Panc1 (cell line): Measurements from ENCODE around the gene GGCX. TPM values are rescaled to one million over a fixed set of nuclear protein-coding genes. Genes with fewer than 3 reads are reported as not detected.
A peak's percentile ranks its signal among the peaks of the same experiment; 100 is the strongest.

Source experiments
- ATAC-seq: fragments of 200-7000 bp; cut with Tn5 transposase; 2 replicates; pipeline ENCODE4 v1.9.1; 2020; ENCODE audit warnings: mild to moderate bottlenecking, moderate library complexity
- BruUV-seq: library from RNA; stranded (reverse); fragments of 400-500 nt; replicated peaks from 2 replicates; lab custom pipeline; 2021; lab: Mats Ljungman, UMichigan
- CTCF ChIA-PET: fragments of 300-600 bp; sonication (Branson Sonifier 250); formaldehyde crosslinking; loops from one replicate; lab custom pipeline; 2022; ENCODE audit warnings: antibody characterized with exemption; lab: Charles Lee
- POLR2A ChIA-PET: fragments of 300-600 bp; sonication (Branson Sonifier 250); formaldehyde crosslinking; loops from one replicate; lab custom pipeline; 2022; ENCODE audit warnings: antibody characterized with exemption; lab: Charles Lee
- DNase-seq: peaks from one replicate; pipeline ENCODE4 v3.0.0-alpha.2; 2010; ENCODE audit warnings: low read depth, low spot score
- H3K27ac ChIP-seq: 2 replicates; pipeline ENCODE4 v1.5.1; 2011; ENCODE audit warnings: mild to moderate bottlenecking, low read length, inconsistent platforms
- H3K27me3 ChIP-seq: fragments of 200-500 bp; sonication (Bioruptor generic); 2 replicates; pipeline ENCODE4 v1.6.0; 2014; ENCODE audit warnings: low read length, inconsistent platforms; ENCODE audit not compliant: control insufficient read depth, insufficient read depth
- H3K36me3 ChIP-seq: fragments of 200-500 bp; sonication (Bioruptor generic); 2 replicates; pipeline ENCODE4 v1.5.1; 2014; ENCODE audit warnings: inconsistent platforms, mild to moderate bottlenecking, low read length, moderate library complexity; ENCODE audit not compliant: control insufficient read depth, insufficient read depth
- H3K4me1 ChIP-seq: 2 replicates; pipeline ENCODE4 v1.5.1; 2011; ENCODE audit warnings: inconsistent platforms, mild to moderate bottlenecking, low read length, moderate library complexity; ENCODE audit not compliant: control insufficient read depth, insufficient read depth
- H3K4me3 ChIP-seq, 2 experiments: 2 replicates each; pipeline ENCODE4 v1.5.1; 2011 to 2012; ENCODE audit warnings: low read depth in 2 of 2, low read length in 2 of 2, mild to moderate bottlenecking in 2 of 2, inconsistent platforms in 1 of 2, moderate library complexity in 1 of 2
- H3K9me3 ChIP-seq: fragments of 200-500 bp; sonication (Bioruptor generic); 2 replicates; pipeline ENCODE4 v1.5.1; 2014; ENCODE audit warnings: low read depth, mild to moderate bottlenecking, inconsistent platforms, low read length, moderate library complexity; ENCODE audit not compliant: control insufficient read depth, insufficient read depth
- POLR2AphosphoS5 ChIP-seq: IDR thresholded peaks from 2 replicates; pipeline ENCODE4 v1.6.1; 2012; ENCODE audit warnings: mild to moderate bottlenecking, low read depth, low read length, moderate library complexity
- SIN3A ChIP-seq: IDR thresholded peaks from 2 replicates; pipeline ENCODE4 v1.6.1; 2012; ENCODE audit warnings: low read depth, mild to moderate bottlenecking, low read length, moderate library complexity, borderline replicate concordance; ENCODE audit not compliant: insufficient read depth
- TCF7L2 ChIP-seq: IDR thresholded peaks from 2 replicates; pipeline ENCODE4 v1.6.1; 2011; ENCODE audit warnings: mild to moderate bottlenecking, low read depth, low read length, inconsistent platforms
- in situ Hi-C: cut with HindIII; loops from 2 replicates; pipeline ENCODE4 v1.10.0; 2016; ENCODE audit warnings: low sequenced_read_pairs, low pct_unique_long_range_greater_than_20kb
- intact Hi-C: fragments of 100-400 bp; cut with micrococcal nuclease; formaldehyde crosslinking; loops from one replicate; pipeline ENCODE4 v1.10.0; 2022; ENCODE audit not compliant: unreplicated experiment
- total RNA-seq: library from RNA; stranded (reverse); gene quantifications from one replicate; pipeline ENCODE4 v1.2.1, GENCODE V29; 2021; ENCODE audit not compliant: unreplicated experiment
- TF ChIP-seq, protein P1 (sequence below), 2 experiments: IDR thresholded peaks; 2 replicates each; pipeline ENCODE4 v1.6.1; 2011 to 2012; ENCODE audit warnings: low read depth in 2 of 2, control low read depth in 1 of 2, low read length in 1 of 2, mild to moderate bottlenecking in 1 of 2, moderate library complexity in 1 of 2; ENCODE audit not compliant: insufficient read depth in 1 of 2
- TF ChIP-seq, protein P2 (sequence below): fragments of 450-650 bp; IDR thresholded peaks from 2 replicates; pipeline ENCODE4 v1.5.1; 2017; ENCODE audit warnings: mild to moderate bottlenecking

The GGCX gene
- total RNA-seq, 1 experiment from 2014 or later = 64.1 TPM

- in situ Hi-C loops = no loop called here
- CTCF ChIA-PET = no interaction called here
These were observed 55.6 kb downstream of the GGCX start for GRCh38 chr2:85505551-85506238.

DNA sequence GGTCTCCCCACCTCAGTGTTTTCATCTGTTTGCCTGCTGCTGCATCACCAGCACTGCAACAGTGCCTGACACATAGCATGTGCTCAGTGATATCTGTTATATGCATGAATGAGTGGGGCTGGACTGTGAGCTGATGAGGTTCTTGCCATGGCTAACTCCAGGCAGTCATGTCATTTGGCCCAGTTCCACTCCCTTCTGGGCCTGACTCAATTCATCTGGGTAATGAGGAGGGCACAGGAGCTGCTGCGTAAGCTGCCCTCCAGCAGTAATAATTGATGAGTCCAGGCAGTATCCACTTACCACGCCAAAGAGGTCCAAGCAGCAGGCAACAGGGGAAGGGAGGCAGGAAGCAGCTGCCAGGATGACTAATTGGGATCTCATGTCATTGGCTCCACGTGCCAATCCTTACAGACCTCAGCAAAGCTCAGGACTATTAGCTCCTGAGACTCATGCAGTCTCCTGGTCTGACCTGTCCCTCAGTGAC, 56.5 kb downstream of the GGCX start:
- in situ Hi-C loops (no loop called here), intact Hi-C loops (no loop called here)
- Histone ChIP-seq H3K4me1 (peaks cover 51% of the 10 kb centered on the region), H3K4me3 (no peak overlapping the region), H3K36me3 (no peaks in the 10 kb centered on the region), H3K9me3 (no peaks in the 10 kb centered on the region), H3K27me3 (no peaks in the 10 kb centered on the region), H3K27ac (peak overlapping the region; percentile 93)
- BruUV-seq = no TSS peak
- DNase-seq (peak; percentile 87), ATAC-seq (peak; percentile 82)
- POLR2A ChIA-PET = interaction anchor here (0.5 to 1.3 kb wide), 3 partner anchors 33 to 67 kb away, joined by 3 to 7 read pairs (median 4); partner anchors contain the start of gene MAT2A
- CTCF ChIA-PET = no interaction called here
- no peak for TF ChIP-seq SIN3A
- TF ChIP-seq POLR2AphosphoS5 = no peak
- TF ChIP-seq, protein P1, sequence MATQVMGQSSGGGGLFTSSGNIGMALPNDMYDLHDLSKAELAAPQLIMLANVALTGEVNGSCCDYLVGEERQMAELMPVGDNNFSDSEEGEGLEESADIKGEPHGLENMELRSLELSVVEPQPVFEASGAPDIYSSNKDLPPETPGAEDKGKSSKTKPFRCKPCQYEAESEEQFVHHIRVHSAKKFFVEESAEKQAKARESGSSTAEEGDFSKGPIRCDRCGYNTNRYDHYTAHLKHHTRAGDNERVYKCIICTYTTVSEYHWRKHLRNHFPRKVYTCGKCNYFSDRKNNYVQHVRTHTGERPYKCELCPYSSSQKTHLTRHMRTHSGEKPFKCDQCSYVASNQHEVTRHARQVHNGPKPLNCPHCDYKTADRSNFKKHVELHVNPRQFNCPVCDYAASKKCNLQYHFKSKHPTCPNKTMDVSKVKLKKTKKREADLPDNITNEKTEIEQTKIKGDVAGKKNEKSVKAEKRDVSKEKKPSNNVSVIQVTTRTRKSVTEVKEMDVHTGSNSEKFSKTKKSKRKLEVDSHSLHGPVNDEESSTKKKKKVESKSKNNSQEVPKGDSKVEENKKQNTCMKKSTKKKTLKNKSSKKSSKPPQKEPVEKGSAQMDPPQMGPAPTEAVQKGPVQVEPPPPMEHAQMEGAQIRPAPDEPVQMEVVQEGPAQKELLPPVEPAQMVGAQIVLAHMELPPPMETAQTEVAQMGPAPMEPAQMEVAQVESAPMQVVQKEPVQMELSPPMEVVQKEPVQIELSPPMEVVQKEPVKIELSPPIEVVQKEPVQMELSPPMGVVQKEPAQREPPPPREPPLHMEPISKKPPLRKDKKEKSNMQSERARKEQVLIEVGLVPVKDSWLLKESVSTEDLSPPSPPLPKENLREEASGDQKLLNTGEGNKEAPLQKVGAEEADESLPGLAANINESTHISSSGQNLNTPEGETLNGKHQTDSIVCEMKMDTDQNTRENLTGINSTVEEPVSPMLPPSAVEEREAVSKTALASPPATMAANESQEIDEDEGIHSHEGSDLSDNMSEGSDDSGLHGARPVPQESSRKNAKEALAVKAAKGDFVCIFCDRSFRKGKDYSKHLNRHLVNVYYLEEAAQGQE (IDR thresholded peaks at IDR 0.05; ENCODE audit: insufficient read depth in 1 of 2, low read depth in 2 of 2, low read length in 1 of 2) = no peak
- TF ChIP-seq, protein P2, sequence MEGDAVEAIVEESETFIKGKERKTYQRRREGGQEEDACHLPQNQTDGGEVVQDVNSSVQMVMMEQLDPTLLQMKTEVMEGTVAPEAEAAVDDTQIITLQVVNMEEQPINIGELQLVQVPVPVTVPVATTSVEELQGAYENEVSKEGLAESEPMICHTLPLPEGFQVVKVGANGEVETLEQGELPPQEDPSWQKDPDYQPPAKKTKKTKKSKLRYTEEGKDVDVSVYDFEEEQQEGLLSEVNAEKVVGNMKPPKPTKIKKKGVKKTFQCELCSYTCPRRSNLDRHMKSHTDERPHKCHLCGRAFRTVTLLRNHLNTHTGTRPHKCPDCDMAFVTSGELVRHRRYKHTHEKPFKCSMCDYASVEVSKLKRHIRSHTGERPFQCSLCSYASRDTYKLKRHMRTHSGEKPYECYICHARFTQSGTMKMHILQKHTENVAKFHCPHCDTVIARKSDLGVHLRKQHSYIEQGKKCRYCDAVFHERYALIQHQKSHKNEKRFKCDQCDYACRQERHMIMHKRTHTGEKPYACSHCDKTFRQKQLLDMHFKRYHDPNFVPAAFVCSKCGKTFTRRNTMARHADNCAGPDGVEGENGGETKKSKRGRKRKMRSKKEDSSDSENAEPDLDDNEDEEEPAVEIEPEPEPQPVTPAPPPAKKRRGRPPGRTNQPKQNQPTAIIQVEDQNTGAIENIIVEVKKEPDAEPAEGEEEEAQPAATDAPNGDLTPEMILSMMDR = no peak
- no peak for TF ChIP-seq TCF7L2

More at GRCh38 chr2:85505551-85506238, 55.6 kb downstream of the GGCX start:
- peaks cover 49% of the 10 kb centered on the region for H3K4me1 ChIP-seq
- no peak for TF ChIP-seq POLR2AphosphoS5
- no peak for TF ChIP-seq TCF7L2
- TF ChIP-seq SIN3A = no peak
- TF ChIP-seq, protein P1 (IDR thresholded peaks at IDR 0.05; ENCODE audit: insufficient read depth in 1 of 2, low read depth in 2 of 2, low read length in 1 of 2) = no peak
- POLR2A ChIA-PET = interaction anchor here (0.6 to 1.8 kb wide), 3 partner anchors 34 to 87 kb away, joined by 3 to 6 read pairs (median 3); partner anchors contain the start of gene SH2D6
- no peaks in the 10 kb centered on the region for H3K36me3 ChIP-seq
- H3K27me3 ChIP-seq = no peaks in the 10 kb centered on the region
- peak; percentile 8; the same call in 1 of the 2 replicates for ATAC-seq
- H3K4me3 ChIP-seq = no peak overlapping the region
- H3K27ac ChIP-seq = peak overlapping the region; percentile 93
- BruUV-seq = no TSS peak
- intact Hi-C loops = no loop called here
- H3K9me3 ChIP-seq = no peaks in the 10 kb centered on the region
- no peak for DNase-seq
